K562 (cell line): ENCODE measurements around the gene NINJ2. TPM values are rescaled to one million over a fixed set of nuclear protein-coding genes. Genes with fewer than 3 reads are reported as not detected.

Experiments used
- ATAC-seq: fragments of 200-7000 bp; cut with Tn5 transposase; 3 replicates; pipeline ENCODE4 v1.9.1; 2020; ENCODE audit warnings: moderate library complexity
- BruUV-seq: library from RNA; stranded (reverse); fragments of 400-500 nt; replicated peaks from 2 replicates; lab custom pipeline; 2021; lab: Mats Ljungman, UMichigan
- CTCF ChIA-PET: fragments of 300-600 bp; formaldehyde crosslinking; extraction: SDS; loops from one replicate; lab custom pipeline; 2021; ENCODE audit warnings: low intra/inter-chr PET ratio; lab: Yijun Ruan, JAX
- POLR2A ChIA-PET: fragments of 300-600, 350-650 bp; sonication (Branson Sonifier 250); formaldehyde crosslinking; extraction: SDS; loops from one replicate; lab custom pipeline; 2021; ENCODE audit warnings: antibody characterized with exemption, inconsistent platforms; lab: Yijun Ruan, JAX
- DNase-seq, 4 experiments: peaks; one replicate each; pipeline versions ENCODE4 v3.0.0 to v3.0.0-alpha.2; 2011 to 2018; ENCODE audit warnings: low spot score in 3 of 4, mixed read lengths in 3 of 4; ENCODE audit errors: extremely low read depth in 1 of 4
- FAIRE-seq: peaks from 2 replicates; lab custom pipeline; 2011; peaks lifted over from hg19 to GRCh38; lab: Jason Lieb, UNC
- H2AFZ ChIP-seq: 2 replicates; pipeline ENCODE4 v1.6.0; 2011; ENCODE audit warnings: low read depth, low read length, control low read depth, inconsistent platforms
- H3K27ac ChIP-seq: fragments of 200-600 bp; 3 replicates; pipeline ENCODE4 v1.8.0; 2011; ENCODE audit warnings: low read depth, mild to moderate bottlenecking, control low read depth, inconsistent platforms, low read length, moderate library complexity, mixed read lengths; ENCODE audit errors: extremely low read depth
- H3K27me3 ChIP-seq, 2 experiments: fragments of 300-600 bp in 1 of 2; 2 replicates in 1 of 2; 3 replicates in 1 of 2; pipeline versions ENCODE4 v1.6.0 to v1.8.0; 2011; ENCODE audit warnings: inconsistent platforms in 2 of 2, low read length in 2 of 2, mild to moderate bottlenecking in 1 of 2, mixed read lengths in 1 of 2, moderate library complexity in 1 of 2; ENCODE audit not compliant: control insufficient read depth in 2 of 2, insufficient read depth in 2 of 2
- H3K36me3 ChIP-seq: fragments of 300-600 bp; 3 replicates; pipeline ENCODE4 v1.8.0; 2011; ENCODE audit warnings: mild to moderate bottlenecking, low read length, inconsistent platforms; ENCODE audit not compliant: control insufficient read depth, insufficient read depth
- H3K4me1 ChIP-seq, 2 experiments: fragments of 200-600 bp in 1 of 2; replicated peaks in 1 of 2; 2 replicates in 1 of 2; 3 replicates in 1 of 2; pipeline versions ENCODE4 v1.5.1 to v1.8.0; 2011; ENCODE audit warnings: inconsistent platforms in 2 of 2, low read length in 2 of 2, mild to moderate bottlenecking in 1 of 2, mixed read lengths in 1 of 2, moderate library complexity in 1 of 2; ENCODE audit not compliant: control insufficient read depth in 2 of 2, insufficient read depth in 2 of 2
- H3K4me2 ChIP-seq: 2 replicates; pipeline ENCODE4 v1.6.1; 2011; ENCODE audit warnings: low read length, control low read depth, inconsistent platforms, mixed read lengths; ENCODE audit not compliant: insufficient read depth
- H3K4me3 ChIP-seq: fragments of 200-600 bp; sonication (generic), shearing (Covaris generic); 2 replicates; pipeline ENCODE4 v1.5.1; 2016; ENCODE audit warnings: control low read depth, inconsistent platforms
- H3K79me2 ChIP-seq: fragments of 200-600 bp; 3 replicates; pipeline ENCODE4 v1.8.0; 2011; ENCODE audit warnings: low read length, inconsistent platforms; ENCODE audit not compliant: control insufficient read depth, insufficient read depth
- H3K9ac ChIP-seq, 2 experiments: 2 replicates each; pipeline versions ENCODE4 v1.6.0 to v1.6.1; 2011; ENCODE audit warnings: low read depth in 2 of 2, low read length in 2 of 2, control low read depth in 1 of 2, inconsistent platforms in 1 of 2, mild to moderate bottlenecking in 1 of 2, mixed read lengths in 1 of 2; ENCODE audit not compliant: insufficient read depth in 1 of 2
- H3K9me1 ChIP-seq: one replicate; pipeline ENCODE4 v1.6.0; 2011; ENCODE audit warnings: inconsistent platforms, mild to moderate bottlenecking, low read length, moderate library complexity; ENCODE audit not compliant: control insufficient read depth, insufficient read depth
- H3K9me3 ChIP-seq: replicated peaks from 2 replicates; pipeline ENCODE4 v1.5.1; 2011; ENCODE audit warnings: low read depth, low read length, inconsistent platforms; ENCODE audit not compliant: control insufficient read depth, insufficient read depth
- H4K20me1 ChIP-seq: replicated peaks from 2 replicates; pipeline ENCODE4 v1.6.1; 2011; ENCODE audit warnings: low read length, inconsistent platforms, mixed read lengths; ENCODE audit not compliant: control insufficient read depth, insufficient read depth
- HDAC3 ChIP-seq: fragments of 450-650 bp; IDR thresholded peaks from 2 replicates; pipeline ENCODE4 v1.6.1; 2018; ENCODE audit warnings: borderline replicate concordance, mild to moderate bottlenecking, moderate library complexity; ENCODE audit not compliant: partially characterized antibody
- HNRNPH1 ChIP-seq: fragments of 200-400 bp; formaldehyde crosslinking; optimal IDR thresholded peaks from 2 replicates; pipeline ENCODE3; 2017; ENCODE audit warnings: low read depth, mild to moderate bottlenecking, low read length, moderate library complexity
- HNRNPL ChIP-seq: fragments of 200-400 bp; formaldehyde crosslinking; IDR thresholded peaks from 2 replicates; pipeline ENCODE4 v1.6.1; 2017; ENCODE audit warnings: low read depth, mild to moderate bottlenecking, low read length
- KLF16 ChIP-seq: IDR thresholded peaks from 2 replicates; pipeline ENCODE4 v1.6.1; 2016; ENCODE audit warnings: antibody characterized with exemption
- MBD2 ChIP-seq: sonication (generic); IDR thresholded peaks from 2 replicates; pipeline ENCODE4 v1.6.1; 2016; ENCODE audit warnings: low read depth, borderline replicate concordance
- PRPF4 ChIP-seq: fragments of 200-400 bp; formaldehyde crosslinking; IDR thresholded peaks from one replicate; pipeline ENCODE4 v1.6.1; 2017; ENCODE audit warnings: low read length, low read depth, mild to moderate bottlenecking; ENCODE audit not compliant: insufficient read depth, poor library complexity, severe bottlenecking
- PTRF ChIP-seq: fragments of 450-650 bp; IDR thresholded peaks from 2 replicates; pipeline ENCODE4 v1.6.1; 2016; ENCODE audit warnings: mild to moderate bottlenecking, missing genetic modification characterization, missing compliant biosample characterization
- SNAPC5 ChIP-seq: fragments of 250-450 bp; sonication (Bioruptor Pico); IDR thresholded peaks from 2 replicates; pipeline ENCODE4 v1.8.0; 2021; ENCODE audit warnings: moderate library complexity, mild to moderate bottlenecking, inconsistent platforms
- TGIF2 ChIP-seq: sonication (generic); formaldehyde crosslinking; IDR thresholded peaks from 2 replicates; pipeline ENCODE4 v1.8.1; 2022; ENCODE audit warnings: mild to moderate bottlenecking, missing genetic modification reagents, moderate library complexity
- ZNF512 ChIP-seq: IDR thresholded peaks from 2 replicates; pipeline ENCODE4 v1.6.1; 2016; ENCODE audit warnings: missing genetic modification characterization, missing compliant biosample characterization
- WGBS: fragments of 100-300 bp; shearing (Covaris generic); methylation state at CpG from one replicate; pipeline ENCODE4 v1.1.6; 2016; ENCODE audit warnings: low coverage, mixed read lengths; ENCODE audit not compliant: insufficient coverage; ENCODE audit errors: missing lambda C conversion rate; 5-methylcytosine and 5-hydroxymethylcytosine counted together
- in situ Hi-C: fragments of 300-500 bp; cut with MboI; formaldehyde crosslinking; loops from 4 replicates; pipeline ENCODE4 v1.15.0; 2018; ENCODE audit warnings: inconsistent platforms, mixed read lengths
- intact Hi-C: fragments of 100-400 bp; cut with micrococcal nuclease; formaldehyde crosslinking; loops from 2 replicates; pipeline ENCODE4 v1.14.2; 2022
- polyA plus RNA-seq, 8 experiments: library from polyadenylated mRNA; depleted of rRNA in 4 of 8; stranded (reverse) in 5 of 8; unstranded in 3 of 8; fragments of >200 nt; fragmentation: Nextera tagmentation in 2 of 8; fragmentation: Illumina TruSeq in 1 of 8; extraction: Ambion mirVana in 2 of 8; extraction: Trizol in 1 of 8; gene quantifications; 2 replicates each; pipeline versions ENCODE4 v1.2.1 to v1.2.3, GENCODE V29; 2011 to 2014; ENCODE audit warnings: inconsistent platforms in 1 of 8, missing spikeins in 1 of 8
- total RNA-seq, 7 experiments: library from RNA; depleted of rRNA in 6 of 7; stranded (reverse); fragments of >200 nt in 6 of 7; fragmentation: Illumina TruSeq in 2 of 7; extraction: Trizol in 2 of 7; gene quantifications; 2 replicates each; pipeline versions ENCODE4 v1.2.1 to v1.2.3, GENCODE V29; 2011 to 2021; ENCODE audit warnings: low replicate concordance in 1 of 7

The NINJ2 gene
- total and polyA plus RNA-seq, 9 of the 15 experiments (the other 6 are each of a cell fraction or from before 2014, with no cell fraction given): 2.6 to 16.0 (median 4.5) TPM

DNA sequence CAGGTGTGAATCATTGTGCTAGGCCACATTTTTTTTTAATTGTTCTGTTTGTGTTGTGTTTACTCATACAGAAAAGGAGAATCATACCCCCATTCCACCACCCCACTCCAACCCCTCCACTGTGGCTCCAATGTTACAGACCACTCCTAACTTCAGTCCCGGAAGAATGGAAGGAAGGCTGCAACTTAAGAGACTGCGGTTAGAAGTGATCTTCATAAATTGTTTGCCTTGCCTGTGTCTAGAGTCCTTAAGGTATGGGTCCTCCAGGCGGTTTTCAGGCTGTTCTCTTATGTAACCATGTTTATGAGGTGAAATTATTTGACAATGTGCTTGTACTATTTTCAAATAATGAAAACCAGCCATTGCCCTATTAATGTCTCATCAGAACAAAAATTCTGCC lies 22.5 kb downstream of the NINJ2 start:
- Histone ChIP-seq H2AFZ (no peak overlapping the region), H3K4me1 (peaks cover 22 to 33% of the 10 kb centered on the region in 2 experiments), H3K27me3 (no peaks in the 10 kb centered on the region), H3K36me3 (no peaks in the 10 kb centered on the region; the same call in 2 of the 3 replicates), H3K9ac (no peak overlapping the region), H3K27ac (no peak overlapping the region), H3K4me2 (no peak overlapping the region), H3K79me2 (peaks cover 16% of the 10 kb centered on the region), H3K4me3 (no peak overlapping the region), H4K20me1 (no peaks in the 10 kb centered on the region), H3K9me3 (no peaks in the 10 kb centered on the region), H3K9me1 (no peaks in the 10 kb centered on the region)
- no peak for TF ChIP-seq HDAC3
- TF ChIP-seq PTRF (tag): no peak
- no peak for TF ChIP-seq HNRNPL
- no peak for TF ChIP-seq ZNF512 (tag)
- no peak for TF ChIP-seq KLF16
- no peak for TF ChIP-seq MBD2
- TF ChIP-seq PRPF4: no peak
- no peak for TF ChIP-seq TGIF2 (CRISPR knock-in tag)
- no peak for TF ChIP-seq HNRNPH1
- no peak for TF ChIP-seq SNAPC5 (CRISPR knock-in tag)
- ChIA-PET POLR2A (interaction anchor here (1.4 kb wide), 1 partner anchor 11 kb away, joined by 5 read pairs; no protein-coding TSS in a partner anchor), CTCF (no interaction called here)
- no peak for FAIRE-seq
- no peak for DNase-seq
- WGBS: 89% methylated on average over 3 of the region's 3 CpGs
- no peak for ATAC-seq
- intact Hi-C loops (loop anchor here (5.0 kb wide), 1 partner anchor 63 kb away; no protein-coding TSS in a partner anchor), in situ Hi-C loops (no loop called here)
- no TSS peak for BruUV-seq
